Endometrium (tissue), 2 donors: ENCODE data around the gene GPR68.
"Not testable (repeated sequence)": the region's sequence is repeated elsewhere in the genome, so short reads cannot be mapped to it uniquely, and the experiment has no call there.

Experiments used
- FAIRE-seq: peaks from 2 replicates; lab custom pipeline; 2012; peaks lifted over from hg19 to GRCh38; lab: Jason Lieb, UNC
- donor health status: control.
- donor health status: control.

Gene GPR68

DNA sequence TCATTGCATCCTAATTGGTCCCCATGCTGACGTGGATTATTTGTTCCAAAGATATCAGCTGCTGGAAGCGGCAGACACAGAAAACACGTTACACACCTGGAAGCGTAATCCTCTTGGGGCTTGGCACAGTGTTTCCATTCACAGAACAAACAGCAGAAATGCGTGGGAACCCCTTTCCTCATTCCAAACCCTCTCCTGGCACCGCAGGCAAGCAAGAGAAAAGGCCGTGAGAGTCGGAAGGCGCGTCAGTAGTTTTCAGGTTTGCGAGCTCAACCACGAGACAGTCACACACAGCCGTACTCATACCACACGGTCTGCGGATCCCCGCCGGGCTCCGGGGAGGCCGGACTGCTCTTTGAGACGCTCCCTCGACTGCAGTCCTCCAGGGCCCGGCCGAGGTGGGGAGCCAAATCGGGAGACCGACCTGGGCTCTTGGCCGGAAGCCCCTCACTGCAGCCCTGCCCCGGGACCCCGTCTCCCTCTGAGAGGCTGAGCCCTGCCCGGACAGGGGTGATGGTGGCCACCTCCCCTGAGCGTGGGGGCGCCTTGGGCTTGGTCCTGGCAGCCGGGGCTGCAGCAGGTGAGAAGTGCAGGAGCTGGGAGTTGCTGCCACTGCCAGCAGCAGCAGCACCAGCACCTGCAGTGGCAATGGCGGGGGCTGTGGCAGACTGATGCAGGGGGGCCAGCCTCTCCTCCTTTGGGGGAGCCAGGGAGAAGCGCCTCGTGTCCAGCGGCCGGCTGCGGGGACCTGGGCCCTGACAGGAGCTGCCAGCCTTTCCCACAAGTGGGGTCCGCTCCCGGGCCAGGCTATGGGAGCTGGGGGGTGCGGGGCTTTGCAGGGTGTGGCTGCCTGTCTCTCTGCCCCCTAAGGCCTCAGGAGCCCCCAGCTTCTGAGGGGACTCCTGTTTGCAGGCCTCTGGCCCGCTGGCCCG lies 28.1 kb upstream of the GPR68 start:
- no peak for FAIRE-seq

DNA sequence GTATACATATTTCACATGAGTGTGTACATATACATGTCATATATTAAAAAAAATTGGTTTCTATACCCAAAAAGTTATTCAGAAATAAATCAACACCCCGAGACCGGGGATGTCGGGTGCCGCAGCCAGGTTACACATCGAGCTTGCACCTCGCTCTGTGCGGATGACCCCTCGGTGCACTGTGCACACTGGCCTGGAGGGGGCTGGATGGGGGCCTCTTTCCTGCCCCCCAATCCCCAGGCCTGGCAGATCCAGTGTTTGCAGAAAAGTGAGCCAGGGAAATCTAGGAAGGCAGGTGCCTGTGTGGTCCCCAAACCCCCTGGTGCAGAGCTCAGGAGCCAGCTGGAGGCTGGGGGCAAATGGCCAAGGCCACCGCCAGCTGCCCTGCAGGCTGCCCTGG lies 27.1 kb upstream of the GPR68 start:
- FAIRE-seq = no peak

DNA sequence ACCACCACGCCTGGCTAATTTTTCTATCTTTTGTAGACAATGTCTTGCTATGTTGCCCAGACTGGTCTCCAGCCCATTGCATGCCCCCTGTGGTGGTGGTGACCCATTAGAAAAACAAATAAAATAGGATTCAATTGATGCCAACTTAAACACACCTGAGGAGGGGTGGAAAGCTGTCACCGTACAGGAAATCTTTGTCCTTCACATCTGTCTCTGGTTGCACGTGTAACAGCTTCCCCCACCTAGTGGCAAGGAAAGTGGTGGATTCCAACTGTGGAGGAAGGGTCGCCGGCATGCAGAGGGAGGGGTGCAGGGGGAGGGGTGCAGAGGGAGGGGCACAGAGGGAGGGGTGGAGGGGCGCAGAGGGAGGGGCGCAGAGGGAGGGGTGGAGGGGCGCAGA lies 26.1 kb upstream of the GPR68 start:
- no peak for FAIRE-seq

DNA sequence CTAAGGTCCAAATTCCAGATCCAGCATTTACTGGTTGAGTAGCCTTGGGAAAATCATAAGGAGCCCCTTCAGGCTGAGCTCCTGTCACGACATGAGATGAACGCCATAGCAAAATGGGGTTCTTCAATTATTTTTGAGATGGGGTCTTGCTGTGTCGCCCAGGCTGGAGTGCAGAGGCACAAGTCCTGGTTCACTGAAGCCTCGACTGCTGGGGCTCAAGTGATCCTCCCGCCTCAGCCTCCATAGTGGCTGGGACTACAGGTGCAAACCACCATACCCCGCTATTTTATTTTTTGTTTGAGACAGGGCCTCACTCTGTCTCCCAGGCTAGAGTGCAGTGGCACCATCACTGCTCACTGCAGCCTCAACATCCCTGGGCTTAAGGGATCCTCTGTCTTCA lies 25.7 kb upstream of the GPR68 start:
- no peak for FAIRE-seq

DNA sequence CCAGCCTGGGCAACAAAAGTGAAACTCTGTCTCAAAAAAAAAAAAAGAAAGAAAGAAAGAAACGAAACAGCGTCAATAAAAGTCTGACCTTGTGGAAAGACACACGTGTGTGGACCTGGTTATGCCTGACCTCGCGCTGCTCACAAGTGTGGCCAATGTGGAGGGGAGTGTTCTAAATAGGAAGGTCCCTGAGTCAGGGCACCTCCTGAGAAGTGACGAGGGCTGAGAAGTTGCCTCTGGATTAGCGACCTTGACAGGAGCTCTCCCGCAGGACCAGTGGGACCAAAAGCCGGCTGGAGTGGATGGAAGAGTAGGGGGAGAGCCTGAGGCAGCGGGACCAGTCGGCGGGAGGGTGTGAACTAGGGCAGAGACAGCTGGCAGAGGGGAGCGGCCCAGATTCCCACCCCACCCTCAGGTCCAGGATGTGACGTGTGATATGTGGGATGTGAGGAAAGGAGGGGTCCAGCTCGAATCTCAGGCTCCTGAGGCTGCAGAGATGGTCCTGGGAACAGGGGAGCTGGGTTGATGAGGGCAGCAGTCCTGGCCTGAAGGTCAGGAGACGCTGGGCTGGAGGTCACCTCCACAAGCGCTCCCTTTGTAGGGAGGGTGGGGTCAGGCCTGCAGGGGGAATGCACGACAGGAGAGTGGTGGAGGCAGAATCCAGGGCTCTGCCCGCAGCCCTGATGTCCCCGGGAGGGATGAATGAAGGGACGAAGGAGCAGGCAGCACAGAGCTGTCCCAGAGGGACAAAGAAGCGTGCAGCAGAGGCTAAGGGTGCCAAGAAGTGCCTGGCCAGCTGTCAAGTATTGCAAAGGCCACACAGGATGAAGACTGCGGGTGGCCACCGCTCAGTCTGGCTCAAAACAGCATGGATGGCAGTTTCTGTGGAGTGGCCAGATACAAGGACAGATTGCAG lies 24.8 kb upstream of the GPR68 start:
- FAIRE-seq = no peak

DNA sequence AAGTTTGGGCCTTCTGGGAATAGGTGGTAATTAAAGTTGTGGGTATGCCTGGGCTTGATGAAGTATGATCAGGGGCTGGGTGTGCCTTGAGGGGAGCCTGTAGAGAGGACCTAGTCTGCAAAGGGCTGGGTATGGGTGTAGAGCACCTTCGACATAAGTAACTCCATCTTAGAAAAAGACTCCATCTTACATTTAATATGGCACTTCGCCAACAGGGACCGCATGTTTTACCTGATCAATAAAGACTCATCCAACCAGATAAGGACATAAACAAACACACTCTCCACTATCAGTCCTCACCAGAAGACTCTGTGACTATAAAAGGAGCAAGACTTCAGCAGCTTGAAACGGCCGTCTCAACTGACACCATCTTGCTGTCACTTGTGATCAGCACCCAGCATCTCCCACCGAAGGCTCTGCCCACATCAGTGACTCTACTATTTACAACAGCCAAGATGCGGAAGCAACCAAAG lies 23.5 kb upstream of the GPR68 start:
- no peak for FAIRE-seq

DNA sequence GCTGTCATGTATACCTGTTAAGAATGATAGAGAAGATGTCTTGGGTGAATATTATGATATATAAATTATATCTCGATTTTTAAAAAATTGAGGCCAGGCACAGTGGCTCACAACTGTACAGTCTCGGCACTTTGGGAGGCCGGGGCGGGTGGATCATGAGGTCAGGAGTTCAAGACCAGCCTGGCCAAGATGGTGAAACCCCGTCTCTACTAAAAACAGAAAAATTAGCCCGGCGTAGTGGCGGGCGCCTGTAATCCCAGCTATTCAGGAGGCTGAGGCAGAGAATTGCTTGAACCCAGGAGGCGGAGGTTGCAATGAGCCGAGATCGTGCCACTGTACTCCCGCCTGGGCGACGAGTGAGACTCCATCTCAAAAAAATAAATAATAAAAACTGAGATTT lies 21.8 kb upstream of the GPR68 start:
- FAIRE-seq = not testable (repeated sequence)

DNA sequence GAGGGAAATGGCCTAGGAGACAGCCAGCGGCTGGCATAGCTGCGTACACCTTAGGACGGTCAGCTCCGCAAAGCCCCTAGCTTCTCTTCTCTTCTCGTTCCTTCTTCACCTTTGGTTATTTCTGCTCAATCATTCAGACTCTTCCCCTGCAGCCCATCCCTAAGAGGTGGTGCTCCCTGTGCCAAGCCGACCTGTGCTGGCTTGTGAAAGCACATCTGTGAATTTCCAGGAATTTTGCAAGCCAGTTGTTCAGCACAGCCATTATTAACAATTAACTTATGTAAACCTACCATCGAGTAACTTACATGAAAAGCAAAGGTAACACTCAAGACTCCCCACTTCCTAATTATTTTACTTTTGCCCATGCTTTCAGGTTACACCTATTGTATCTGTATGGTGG lies 20.9 kb upstream of the GPR68 start:
- no peak for FAIRE-seq

DNA sequence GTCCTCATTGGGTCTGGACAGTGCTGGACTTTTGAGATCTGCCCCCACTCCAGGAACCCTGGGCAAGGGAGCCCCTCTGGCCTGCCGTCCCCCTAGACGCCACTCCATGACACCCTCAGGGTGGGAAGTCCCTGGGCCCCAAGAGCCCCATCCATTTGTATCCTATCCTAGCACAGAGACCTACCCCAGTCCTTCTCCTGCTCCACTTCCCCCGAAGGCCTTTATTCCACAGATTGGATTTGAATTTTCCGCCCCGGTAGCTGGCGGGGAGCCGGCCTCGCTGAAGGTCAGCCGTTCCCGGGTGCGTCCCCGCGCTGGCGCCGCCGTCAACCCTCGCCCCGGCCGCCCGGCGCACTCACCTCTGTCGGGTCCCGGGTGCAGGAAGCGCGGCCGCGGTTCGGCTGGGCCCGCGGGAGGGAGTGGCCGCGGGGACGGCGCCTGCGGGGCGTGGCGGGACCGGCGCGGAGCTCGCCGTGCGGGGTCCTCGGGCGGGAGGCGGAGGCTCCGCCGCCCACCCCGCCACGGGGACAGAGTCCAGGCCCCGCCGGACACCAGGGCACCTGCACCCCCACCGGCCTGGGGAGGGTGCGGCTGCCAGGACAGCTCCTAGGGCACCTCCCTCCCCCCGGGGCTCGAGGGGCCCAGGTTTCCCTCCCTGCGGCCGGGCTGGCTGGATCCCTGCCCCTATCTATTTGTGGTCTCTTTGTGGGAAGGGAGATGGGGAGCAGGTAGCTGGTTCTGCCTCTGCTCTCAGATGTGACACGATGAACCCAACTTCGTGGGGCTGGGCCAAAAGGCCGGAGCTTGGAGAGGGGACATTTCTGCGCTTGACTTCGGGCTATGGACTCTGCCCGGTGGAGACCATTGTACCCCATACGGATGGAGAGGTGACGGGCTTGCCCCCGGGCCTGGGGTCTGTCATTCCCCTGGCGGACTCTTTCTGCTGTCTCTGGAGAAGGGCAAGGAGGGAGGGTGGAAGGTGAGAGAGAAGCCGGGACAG lies 19.9 kb upstream of the GPR68 start:
- no peak for FAIRE-seq

DNA sequence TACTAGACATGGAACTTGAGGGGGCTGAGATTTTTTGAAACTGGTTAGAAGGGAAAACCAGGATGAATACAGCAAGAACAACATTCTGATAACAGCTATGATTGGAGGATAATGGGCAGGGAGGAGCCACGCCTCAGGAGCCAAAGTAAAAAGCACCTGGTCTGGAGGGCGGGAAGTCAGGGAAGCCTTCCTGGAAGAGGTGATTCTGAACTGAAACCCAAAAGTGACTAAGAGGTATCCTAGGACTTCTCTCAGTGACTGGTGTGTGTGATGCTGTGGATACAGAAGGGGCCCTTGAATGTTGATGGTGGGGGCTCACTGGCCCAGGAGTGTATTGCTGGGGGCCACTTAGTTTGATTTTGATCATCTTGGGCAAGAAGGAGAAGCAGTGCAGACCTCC lies 18.8 kb upstream of the GPR68 start:
- no peak for FAIRE-seq

DNA sequence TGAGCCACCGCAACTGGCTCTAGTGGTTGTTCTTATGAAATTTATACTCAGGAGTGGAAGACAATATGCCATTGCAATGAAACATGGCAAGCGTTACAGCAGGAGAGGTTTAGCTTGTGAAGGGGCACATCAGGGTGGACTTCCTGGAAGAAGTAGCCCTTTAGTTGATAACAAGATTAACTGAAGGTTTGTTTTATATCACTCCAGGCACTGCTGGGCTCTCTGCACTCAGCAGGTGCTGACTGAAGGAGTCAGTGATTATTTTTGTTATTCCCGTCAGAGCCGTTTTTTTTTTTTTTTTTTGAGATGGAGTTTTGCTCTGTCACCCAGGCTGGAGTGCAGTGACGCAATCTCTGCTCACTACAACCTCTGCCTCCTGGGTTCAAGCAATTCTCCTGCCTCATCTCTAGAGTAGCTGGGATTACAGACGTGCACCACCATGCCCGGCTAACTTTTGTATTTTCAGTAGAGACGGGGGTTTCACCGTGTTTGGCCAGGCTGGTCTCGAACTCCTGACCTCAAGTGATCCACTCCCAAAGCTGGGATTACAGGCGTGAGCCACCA lies 17.6 kb upstream of the GPR68 start:
- FAIRE-seq = no peak

DNA sequence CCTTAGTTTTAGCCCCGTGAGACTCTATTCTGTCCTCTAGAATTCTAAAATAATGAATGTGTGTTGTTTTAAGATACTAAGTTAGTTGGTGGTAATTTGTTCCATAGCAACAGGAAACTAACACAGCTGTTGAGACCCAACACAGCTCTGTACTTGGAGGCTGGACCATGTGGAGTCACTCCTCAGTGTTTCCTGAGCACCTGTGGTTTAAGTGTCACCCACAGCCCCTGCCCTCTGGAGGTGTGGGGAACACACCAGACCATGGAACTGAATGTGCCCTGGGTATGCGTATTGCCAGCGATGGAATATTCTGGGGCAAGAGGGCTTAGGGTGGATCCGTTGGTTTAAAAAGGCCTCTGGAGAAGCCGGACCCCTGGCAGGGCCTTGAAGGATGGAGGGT lies 16.6 kb upstream of the GPR68 start:
- no peak for FAIRE-seq

DNA sequence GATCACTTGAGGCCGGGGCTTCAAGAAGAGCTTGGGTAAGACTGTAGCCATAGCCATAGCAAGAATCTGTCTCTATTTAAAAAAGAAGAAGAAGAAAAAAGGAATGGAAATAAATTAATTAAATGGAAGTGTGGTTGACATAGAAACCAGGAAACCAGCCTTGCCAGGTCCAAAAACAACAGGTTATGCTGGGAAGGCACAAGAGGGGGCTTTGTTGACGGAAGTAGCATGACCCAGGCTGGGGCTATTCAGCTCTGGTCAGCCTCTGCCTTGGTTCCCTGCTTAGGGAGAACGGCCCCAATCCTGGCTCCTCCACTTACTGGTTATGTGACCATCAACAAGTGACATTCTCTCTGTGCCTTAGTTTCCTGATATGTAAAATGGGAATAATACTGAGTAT lies 14.4 kb upstream of the GPR68 start:
- FAIRE-seq = no peak

DNA sequence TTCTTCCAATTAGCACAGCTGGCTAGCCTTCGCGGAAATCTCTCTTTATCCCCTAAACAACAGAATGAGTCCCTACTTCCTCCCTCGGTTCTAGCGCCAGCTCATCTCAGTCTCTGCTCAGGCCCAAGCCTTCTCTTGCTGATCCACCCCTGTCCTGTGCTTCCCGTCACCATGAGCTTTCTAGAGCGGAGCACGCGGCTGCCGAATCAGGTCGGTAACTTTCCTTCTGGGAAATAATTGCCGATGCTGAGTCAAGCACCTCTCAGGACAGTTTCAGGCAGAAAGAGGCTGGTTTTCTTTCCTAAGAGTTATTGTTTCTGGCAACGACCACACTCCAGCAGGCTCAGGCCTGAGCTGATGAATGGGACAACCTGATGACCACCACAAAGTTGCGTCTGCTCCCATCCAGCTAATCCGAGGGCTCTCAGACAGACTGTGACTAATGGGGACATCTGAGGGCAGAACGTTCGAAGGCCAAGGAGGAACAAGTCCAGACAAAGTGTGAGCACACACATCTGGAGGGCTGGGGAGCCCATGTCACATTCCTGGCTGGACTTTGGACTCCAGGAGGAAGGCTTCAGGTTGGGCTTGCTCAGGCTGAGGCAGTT lies 13.6 kb upstream of the GPR68 start:
- no peak for FAIRE-seq

DNA sequence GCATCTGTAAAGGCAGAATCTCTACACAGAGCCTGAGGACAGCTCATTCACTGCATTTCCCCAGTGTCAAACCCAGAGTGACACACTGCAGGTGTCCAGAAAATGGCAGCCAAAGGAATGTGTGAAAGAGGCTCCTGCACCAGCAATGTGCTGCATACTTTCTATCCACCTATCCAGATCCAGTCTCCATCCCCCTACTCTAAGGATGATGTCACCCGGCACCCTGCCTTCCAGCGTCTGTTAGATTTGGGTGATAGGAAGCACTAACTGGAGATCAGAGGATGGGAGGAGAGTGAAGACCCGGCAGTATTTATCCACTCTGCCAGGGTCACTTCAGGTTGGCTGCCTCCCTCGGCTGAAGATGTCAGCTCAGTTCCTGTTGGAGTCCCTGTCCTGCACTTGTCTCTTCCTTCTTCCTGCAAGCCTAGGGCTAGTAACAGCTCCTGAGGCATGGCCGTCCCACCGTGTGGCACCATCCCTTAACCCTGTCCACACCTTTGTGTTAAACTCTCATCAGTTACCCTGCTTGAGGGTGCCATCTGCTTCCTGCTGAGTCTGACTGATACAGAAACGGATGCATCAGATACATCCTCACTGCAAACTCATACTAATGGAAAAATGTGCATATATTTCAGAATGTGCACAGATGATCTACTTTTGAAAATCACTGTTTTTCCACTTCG lies 13.0 kb upstream of the GPR68 start:
- no peak for FAIRE-seq

DNA sequence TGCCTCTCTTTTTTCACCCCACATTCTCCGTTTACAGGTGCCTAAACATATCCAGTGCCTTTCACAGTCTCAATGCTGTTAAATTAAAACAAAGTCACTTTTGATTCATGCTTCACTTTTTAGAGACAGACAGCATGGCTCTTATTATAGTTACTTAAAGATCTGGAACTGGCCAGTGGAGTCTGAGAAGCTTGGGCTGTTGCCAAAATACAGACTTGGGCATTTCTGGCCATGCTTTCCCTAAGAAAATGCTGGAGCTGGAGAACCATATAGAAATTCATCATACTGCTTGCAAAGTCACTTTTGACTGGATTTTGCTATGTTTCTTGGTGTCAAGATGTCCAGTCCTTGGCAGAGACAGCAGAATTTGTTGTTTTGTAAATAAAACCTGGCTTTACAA lies 12.2 kb upstream of the GPR68 start:
- FAIRE-seq = no peak

DNA sequence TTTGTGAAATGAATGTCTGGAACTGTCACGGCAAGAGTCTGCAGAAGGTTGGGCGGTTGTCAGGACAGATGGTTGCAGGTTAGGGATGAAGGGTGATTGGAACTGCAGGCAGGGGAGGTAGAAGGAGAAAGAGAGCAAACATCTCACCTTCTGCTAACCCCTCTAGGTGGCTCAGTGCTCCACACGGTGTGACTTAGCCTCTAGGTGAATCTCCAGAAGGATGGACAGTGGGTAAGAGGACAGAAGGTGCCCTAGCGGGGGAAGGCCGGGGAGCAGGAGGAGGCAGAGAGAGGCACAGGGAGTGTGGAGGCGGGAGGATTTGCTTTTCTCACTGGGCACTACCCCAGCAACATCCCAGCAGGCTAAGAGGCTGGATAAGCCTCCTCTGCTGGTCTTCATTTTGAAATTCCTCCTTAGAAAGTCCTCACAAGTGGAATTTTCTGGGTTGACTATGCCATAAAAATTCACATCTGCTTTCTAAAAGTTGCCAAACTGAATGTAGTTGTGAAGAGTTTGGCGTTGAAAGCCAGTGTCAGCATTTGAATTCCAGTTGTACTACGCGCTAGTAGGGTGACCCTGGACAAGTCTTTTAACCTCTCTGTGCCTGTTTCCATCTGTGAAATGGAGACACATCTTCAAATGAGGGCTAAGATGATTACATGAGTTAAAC lies 10.7 kb upstream of the GPR68 start:
- FAIRE-seq = no peak

DNA sequence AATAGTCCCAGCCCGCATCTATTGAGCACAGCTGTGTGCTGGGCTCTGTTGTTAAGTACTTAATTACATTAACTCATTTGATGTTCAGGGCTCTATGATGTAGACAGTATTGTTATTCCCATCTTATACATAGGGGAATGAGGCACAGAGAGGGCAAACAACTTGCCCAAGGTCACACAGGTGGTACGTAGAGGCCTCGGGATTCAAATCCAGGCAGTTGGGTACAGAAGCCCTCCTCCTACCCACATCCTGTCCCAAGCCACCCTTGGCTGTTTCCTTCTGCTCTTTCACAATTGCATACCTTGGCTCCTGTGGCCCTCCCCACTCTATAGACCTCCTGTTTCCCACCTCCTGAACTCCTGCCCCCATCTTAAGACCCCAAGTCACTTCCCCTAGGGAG lies 10.0 kb upstream of the GPR68 start:
- FAIRE-seq = no peak

DNA sequence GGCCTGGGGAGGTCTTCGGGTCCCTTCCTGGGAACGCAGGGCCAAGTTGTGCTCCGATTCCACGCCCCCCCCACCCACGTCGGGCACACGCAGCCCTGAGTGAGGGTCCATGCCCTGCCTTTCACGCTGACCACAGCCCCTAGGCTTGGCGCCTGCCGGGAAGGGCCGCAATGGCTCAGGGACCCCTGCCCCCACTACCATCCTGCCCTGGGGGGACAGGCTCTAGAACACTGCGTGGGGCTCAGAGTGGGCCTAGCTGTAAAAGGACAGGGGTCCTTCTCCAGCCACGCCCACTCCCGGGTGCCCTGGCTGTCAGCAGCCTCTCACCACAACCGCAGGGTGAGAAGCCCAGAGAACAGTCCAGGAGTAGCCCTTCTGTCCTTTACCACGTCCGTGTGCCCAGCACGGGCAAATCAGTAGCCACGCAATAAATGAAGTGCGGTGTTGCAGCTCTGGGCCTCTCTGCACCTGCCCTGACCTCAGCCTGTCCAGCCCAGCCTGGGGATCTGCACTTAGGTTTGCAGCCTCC lies 9.4 kb upstream of the GPR68 start:
- FAIRE-seq = no peak
